HG03196 (cell line): ENCODE data around the gene NIPBL.
"Not testable (repeated sequence)": the region's sequence is repeated elsewhere in the genome, so short reads cannot be mapped to it uniquely, and the experiment has no call there.

ENCODE experiments used
- ATAC-seq: cut with Tn5 transposase; IDR thresholded peaks from one replicate; pipeline ENCODE4 v1.9.1; 2021; ENCODE audit not compliant: unreplicated experiment

Gene NIPBL

DNA sequence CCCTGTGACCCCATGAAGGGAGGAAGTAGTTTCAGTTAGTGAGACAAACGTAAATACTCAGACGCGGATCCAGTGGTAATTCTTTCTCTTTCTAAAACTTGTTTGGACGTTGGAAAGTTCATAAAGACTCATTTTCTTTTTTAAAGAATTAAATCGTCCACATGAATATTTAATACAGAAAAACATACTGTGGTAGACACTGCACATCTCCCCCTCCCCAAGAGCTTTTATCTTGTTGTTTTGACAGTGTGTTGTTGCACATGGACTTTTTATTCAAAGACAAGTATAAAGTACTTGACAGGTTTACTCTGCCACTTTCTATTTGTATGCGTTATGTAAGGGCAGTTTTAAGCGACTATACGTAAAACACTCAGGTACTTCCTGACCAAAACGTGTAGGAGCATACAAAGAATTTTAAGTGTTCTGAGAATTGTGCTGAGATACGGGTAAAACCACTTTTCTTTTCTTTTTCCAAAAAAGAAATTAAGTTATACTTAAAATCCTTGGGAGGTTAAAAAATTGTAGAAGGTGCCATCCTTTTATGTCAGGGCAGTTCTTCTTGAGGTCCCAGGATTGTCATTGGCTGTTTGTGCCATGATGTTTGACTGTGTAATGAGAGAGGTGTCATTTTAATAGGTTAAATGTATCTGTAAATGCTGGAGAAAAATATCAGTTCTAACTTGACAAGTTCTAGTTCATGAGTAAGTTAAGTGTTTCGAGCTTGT is 1.3 kb downstream of the NIPBL start:
- ATAC-seq: no peak

- ATAC-seq: no peak
Observed at GRCh38 chr5:36878392-36879082, 2.0 kb downstream of the NIPBL start.

GRCh38 chr5:36879274-36880033 is 2.9 kb downstream of the NIPBL start:
- ATAC-seq: no peak

DNA sequence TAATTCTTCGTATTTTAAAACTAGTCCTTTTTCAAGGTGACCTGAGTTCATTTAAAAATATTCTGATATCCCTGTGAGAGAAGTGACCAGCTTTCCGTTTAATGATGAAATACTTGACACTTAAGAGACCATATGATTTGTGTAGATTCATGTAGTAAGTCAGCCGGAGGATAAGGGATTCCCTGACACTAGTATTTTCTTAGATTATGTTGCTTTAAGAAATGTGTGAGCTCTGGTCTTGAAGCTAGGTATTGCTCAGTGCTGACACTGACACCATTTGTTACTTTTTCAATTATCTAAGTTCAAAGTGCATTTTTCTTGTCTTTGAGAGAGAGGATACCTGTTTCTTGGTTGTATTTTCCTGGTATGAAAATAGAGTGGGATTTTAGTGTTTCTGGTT is 4.2 kb downstream of the NIPBL start:
- no peak for ATAC-seq

GRCh38 chr5:36881304-36881703 is 4.7 kb downstream of the NIPBL start:
- ATAC-seq: no peak

DNA sequence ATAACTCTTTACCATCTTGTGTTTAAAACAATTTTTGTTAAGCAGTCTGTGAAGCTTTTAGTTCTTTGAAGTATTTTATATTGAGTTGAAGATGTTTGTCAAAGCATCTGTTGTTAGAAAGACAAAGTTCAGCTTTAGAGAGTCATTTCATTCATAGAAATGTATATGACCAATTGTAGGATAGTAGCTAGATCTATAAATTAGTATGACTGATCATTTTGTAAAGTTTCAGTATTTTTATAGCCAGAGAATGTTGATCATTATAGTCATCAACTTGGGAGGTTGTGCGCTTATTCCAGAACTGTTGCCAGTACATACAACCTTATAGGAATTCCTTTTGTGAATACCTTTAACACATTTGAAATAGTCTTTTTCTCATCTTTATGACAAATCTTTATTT is 5.2 kb downstream of the NIPBL start:
- no peak for ATAC-seq

DNA sequence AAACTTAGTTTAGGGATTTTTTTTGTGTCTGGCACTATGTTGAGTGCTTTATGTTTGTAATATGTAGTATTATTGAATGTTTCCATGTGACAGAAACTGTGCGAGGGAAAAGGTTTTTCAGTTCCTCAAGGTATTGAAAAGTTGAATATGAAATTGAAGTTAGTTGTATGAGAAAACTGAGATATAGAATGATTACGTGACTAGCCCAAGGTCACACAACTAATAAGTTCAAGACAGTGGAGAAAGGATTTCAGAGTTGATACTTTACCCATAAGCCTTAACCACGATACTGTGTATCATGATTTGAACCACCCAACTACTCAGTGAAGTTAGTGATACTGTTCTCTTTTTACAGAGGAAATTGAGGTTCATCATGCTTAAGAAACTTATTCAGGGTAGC is 5.7 kb downstream of the NIPBL start:
- ATAC-seq: no peak

GRCh38 chr5:36883894-36884462 is 7.4 kb downstream of the NIPBL start:
- ATAC-seq: no peak

DNA sequence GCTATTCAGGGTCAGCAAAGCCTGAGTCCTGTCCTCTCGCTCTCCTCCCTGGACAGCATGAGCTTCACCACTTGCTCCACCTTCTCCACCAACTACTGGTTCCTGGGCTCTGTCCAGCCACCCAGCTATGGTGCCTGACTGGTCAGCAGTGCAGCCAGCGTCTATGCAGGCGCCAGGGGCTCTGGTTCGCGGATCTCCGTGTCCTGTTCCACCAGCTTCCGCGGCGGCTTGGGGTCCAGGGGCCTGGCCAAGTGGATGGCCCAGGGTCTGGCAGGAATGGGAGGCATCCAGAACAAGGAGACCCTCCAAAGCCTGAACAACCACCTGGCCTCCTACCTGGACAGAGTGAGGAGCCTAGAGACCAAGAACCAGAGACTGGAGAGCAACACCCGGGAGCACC is 8.6 kb downstream of the NIPBL start:
- ATAC-seq: no peak

GRCh38 chr5:36885566-36886485 is 9.3 kb downstream of the NIPBL start:
- no peak for ATAC-seq

- no peak for ATAC-seq
Observed at GRCh38 chr5:36886791-36887190, 10.2 kb downstream of the NIPBL start.

DNA sequence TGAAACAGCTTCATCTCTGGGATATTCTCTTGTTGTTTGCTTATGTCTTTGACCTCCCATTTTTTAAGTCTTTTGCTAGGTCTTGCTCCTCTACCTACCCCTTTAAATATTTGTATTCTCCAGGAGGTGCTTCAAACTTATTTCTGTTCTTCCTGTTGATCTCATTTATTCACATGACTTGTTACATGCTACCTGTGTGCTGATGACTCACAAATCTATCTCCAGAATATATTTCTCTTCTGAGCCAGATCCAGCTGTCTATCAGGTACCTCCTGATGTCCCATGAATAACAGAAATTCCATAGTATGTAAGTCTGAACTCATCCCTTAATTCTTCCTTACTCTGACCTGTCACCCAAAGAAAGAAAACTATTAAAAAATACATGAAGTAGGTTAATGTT is 11.0 kb downstream of the NIPBL start:
- no peak for ATAC-seq

GRCh38 chr5:36888303-36888702 is 11.7 kb downstream of the NIPBL start:
- ATAC-seq: no peak

DNA sequence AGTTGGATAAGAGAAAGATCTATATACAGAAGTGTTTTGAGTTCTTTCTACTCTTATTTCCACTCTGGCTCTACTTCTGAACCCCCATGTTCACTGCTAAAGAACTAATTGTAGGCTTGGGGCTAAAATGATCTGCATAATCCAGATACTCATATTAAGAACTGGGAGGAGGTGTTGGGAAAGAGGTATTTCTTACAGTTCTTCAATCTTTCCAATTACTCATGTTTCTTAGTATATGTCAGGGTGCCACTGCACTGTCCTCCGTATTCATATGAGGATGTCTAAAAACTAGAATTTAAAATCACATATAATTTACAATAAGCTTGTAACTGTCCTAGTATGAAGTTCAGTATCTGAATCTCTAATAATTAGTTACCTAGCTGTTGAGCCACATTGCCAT is 12.7 kb downstream of the NIPBL start:
- ATAC-seq: no peak

- no peak for ATAC-seq
Observed at GRCh38 chr5:36891266-36891665, 14.7 kb downstream of the NIPBL start.

DNA sequence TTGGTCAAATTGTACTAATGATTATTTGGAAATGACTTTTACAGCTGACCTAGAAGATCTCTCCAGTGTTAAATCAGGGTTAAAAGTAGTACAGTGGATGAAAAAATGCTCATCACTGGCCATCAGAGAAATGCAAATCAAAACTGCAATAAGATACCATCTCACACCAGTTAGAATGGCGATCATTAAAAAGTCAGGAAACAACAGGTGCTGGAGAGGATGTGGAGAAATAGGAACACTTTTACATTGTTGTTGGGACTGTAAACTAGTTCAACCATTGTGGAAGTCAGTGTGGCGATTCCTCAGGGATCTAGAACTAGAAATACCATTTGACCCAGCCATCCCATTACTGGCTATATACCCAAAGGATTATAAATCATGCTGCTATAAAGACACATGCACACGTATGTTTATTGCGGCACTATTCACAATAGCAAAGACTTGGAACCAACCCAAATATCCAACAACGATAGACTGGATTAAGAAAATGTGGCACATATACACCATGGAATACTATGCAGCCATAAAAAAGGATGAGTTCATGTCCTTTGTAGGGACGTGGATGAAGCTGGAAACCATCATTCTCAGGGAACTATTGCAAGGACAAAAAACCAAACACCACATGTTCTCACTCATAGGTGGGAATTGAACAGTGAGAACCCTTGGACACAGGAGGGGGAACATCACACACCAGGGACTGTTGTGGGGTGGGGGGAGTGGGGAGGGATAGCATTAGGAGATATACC is 15.7 kb downstream of the NIPBL start:
- not testable (repeated sequence) for ATAC-seq

DNA sequence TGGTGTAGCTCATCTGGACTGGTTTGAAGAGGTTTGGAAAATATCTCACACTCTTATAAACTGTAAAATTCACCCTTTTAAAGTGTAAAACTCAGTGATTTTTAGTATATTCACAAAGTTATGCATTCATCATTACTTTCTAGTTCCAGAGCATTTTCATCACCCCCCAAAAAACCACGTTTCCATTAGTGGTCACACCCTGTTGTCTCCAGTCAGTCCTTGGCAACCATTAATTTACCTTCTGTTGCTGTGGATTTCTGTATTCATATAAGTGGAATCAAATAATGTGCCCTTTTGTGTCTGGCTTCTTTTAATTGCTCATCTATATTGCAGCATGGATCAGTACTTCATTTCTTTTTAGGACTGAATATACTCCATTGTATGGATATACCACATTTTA is 18.4 kb downstream of the NIPBL start:
- no peak for ATAC-seq

DNA sequence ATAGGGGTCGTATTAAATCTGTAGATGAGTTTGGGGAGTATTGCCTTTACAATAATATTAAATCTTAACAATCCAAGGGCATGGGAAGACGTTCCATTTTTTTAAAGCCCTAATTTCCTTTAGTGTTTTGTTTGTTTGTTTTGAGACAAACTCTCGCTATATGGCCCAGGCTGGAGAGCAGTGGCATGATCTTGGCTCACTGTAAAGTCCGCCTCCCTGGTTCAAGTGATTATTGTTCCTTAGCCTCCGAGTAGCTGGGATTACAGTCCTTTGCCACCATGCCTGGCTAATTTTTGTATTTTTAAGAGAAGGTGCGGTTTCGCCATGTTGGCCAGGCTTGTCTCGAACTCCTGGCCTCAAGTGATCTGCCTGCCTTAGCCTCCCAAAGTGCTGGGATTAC is 19.9 kb downstream of the NIPBL start:
- ATAC-seq: no peak

DNA sequence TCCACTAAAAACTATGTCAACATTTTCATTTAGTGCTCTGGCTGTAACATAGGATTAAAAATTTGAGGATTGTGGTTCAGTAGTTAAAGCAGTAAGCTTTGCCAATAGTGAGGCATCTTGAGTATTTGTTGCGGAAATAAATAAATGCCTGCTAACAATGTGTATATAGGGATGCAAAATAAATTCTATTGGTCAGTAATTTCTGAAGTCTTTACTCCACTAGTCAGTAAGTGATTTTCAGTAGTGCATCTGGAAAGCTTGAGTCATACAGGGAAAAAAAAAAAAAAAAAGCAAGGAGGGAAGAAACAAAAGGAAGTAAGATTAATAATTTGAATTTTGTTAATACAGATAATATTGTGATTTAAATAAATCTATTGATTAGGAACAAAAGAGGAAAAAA is 21.0 kb downstream of the NIPBL start:
- no peak for ATAC-seq

DNA sequence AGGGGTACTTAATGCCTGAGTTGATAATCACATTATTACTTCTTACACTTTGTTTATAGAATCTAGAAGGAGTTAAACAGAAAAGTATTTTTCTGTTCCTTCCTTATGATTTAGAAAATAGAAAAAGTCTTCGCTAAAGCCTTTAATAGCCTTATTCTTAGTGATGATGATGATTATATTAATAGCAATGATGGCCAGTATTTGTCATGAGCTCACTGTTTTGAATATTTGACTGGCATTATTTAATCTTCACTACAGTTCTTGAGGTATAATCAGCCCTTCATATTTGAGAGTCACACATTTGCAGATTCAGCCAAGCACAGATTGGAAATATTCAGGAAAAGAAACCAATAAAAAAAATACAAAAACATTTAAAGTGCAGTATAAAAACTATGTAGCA is 23.3 kb downstream of the NIPBL start:
- no peak for ATAC-seq
